Measurements from ENCODE around the gene ADGRG1. TPM values are rescaled to one million over a fixed set of nuclear protein-coding genes. Genes with fewer than 3 reads are reported as not detected.

ADGRG1 gene
- total RNA-seq, 1 donor from 2014 or later, result 116 TPM

DNA sequence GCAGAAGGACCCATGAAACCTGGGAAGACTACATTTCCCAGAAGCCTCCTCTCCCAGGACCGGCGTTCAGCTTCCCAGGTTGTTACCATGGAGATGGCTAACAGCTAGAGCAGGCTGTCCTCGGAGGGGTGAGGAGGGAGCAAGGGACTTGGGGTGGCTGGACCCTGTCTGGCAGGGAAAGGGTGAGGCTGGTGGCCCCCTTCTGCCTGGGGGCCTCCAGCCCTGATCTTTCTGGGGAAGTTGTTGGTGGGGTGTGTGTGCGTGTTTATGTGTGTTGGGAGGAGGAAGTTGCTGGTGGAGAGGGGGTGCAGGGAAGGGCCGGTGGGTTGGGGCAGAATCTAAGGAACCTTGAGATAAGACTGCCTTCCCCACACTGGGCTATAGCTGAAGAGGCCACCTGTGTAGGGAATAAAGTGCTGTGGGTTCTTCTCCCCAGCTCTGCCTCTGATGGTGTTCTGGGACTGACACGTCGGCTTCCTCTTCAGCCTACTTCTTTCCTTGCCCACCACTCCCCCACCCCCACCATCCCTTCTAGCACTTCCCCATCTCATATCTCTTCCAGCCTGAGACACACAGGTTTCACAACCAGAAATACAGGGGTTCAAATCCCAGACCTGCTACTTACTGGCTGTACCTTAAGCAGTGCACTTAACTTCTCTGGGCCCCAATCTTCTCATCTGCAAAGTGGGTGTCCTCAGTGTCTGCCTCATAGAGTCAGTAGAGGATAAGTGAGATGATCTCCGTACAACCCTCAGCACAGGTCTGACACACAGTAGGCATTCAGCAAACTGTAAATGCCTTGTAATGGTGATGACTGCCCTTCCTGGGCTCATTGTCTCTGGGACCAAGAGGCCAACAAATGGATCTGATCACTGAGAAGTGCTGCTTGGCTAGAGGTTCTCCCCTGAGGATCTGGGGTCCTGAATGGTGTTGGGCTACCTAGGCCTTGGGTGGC, 66.6 kb downstream of the ADGRG1 start, which contains the start of gene DRC7:
DRC7 (plus strand) TSS at position 82 of the 955 bp plus-strand sequence. CDS start 3,144 bp downstream, outside the sequence.
- Mint-ChIP-seq H3K36me3 (ENCODE audit: unreplicated experiment) (no peaks in the 10 kb centered on the region), H3K27ac (ENCODE audit: unreplicated experiment) (no peak within 1 kb of the TSS), H3K27me3 (ENCODE audit: unreplicated experiment) (peaks cover 2% of the 10 kb centered on the region), H3K4me3 (ENCODE audit: unreplicated experiment) (peak within 1 kb of the TSS; percentile 64), H3K4me1 (ENCODE audit: low read depth, unreplicated experiment) (peaks cover 2% of the 10 kb centered on the region), H3K9me3 (ENCODE audit: unreplicated experiment) (no peaks in the 10 kb centered on the region)
- DNase-seq, result peak; percentile 61
- TF ChIP-seq, protein P1, sequence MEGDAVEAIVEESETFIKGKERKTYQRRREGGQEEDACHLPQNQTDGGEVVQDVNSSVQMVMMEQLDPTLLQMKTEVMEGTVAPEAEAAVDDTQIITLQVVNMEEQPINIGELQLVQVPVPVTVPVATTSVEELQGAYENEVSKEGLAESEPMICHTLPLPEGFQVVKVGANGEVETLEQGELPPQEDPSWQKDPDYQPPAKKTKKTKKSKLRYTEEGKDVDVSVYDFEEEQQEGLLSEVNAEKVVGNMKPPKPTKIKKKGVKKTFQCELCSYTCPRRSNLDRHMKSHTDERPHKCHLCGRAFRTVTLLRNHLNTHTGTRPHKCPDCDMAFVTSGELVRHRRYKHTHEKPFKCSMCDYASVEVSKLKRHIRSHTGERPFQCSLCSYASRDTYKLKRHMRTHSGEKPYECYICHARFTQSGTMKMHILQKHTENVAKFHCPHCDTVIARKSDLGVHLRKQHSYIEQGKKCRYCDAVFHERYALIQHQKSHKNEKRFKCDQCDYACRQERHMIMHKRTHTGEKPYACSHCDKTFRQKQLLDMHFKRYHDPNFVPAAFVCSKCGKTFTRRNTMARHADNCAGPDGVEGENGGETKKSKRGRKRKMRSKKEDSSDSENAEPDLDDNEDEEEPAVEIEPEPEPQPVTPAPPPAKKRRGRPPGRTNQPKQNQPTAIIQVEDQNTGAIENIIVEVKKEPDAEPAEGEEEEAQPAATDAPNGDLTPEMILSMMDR (IDR thresholded peaks at IDR 0.05; ENCODE audit: partially characterized antibody, unreplicated experiment), result no peak

DNA sequence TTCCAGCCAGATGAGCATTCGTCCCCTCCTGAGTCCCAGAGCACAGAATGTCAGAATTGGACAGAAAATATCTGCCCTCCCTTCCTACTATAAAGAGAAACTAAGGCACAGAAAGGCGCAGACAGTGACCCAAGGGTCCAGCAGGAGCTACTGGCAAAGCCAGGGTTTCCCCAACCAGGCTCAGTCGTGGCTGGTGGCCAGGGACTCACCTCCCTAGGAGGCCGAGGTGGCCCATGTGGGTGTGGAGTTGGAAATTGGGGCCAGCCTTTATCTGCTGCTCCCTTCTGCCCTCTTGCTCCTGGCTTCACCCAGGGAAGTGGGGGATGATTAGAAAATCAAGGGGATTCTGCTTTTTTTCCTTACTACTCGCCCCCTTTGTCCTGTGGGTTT, 67.2 kb downstream of the ADGRG1 start:
- Mint-ChIP-seq H3K27me3 (ENCODE audit: unreplicated experiment) (peaks cover 2% of the 10 kb centered on the region), H3K4me3 (ENCODE audit: unreplicated experiment) (no peak overlapping the region), H3K27ac (ENCODE audit: unreplicated experiment) (no peak overlapping the region), H3K9me3 (ENCODE audit: unreplicated experiment) (no peaks in the 10 kb centered on the region), H3K36me3 (ENCODE audit: unreplicated experiment) (no peaks in the 10 kb centered on the region), H3K4me1 (ENCODE audit: low read depth, unreplicated experiment) (peaks cover 2% of the 10 kb centered on the region)
- TF ChIP-seq, protein P1 (IDR thresholded peaks at IDR 0.05; ENCODE audit: partially characterized antibody, unreplicated experiment), result no peak
- DNase-seq, result no peak

DNA sequence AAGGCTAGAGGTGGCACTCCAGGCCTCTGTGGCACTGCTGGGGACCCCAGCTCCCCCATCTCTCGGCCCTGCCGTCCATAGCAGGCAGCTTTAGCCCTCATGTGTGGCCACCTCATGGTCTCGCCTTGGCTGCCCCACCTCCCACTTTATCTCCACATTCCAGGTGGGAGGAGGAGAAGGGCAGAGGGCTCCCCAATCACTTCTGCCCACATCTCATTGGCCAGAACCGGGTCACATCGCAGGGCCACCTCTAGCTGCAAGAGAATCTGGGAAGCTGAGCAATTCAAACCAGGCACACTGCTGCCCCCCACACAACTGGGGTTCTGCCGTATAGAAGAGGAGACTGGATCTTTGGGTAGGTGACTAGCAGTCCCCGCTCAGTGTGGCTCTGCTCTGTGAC, 67.8 kb downstream of the ADGRG1 start:
- TF ChIP-seq, protein P1 (IDR thresholded peaks at IDR 0.05; ENCODE audit: partially characterized antibody, unreplicated experiment), result no peak
- DNase-seq, result no peak
- no peak overlapping the region for H3K4me3 Mint-ChIP-seq (ENCODE audit: unreplicated experiment)
- no peaks in the 10 kb centered on the region for H3K36me3 Mint-ChIP-seq (ENCODE audit: unreplicated experiment)
- H3K9me3 Mint-ChIP-seq (ENCODE audit: unreplicated experiment), result no peaks in the 10 kb centered on the region
- H3K27ac Mint-ChIP-seq (ENCODE audit: unreplicated experiment), result no peak overlapping the region
- H3K4me1 Mint-ChIP-seq (ENCODE audit: low read depth, unreplicated experiment), result peaks cover 2% of the 10 kb centered on the region
- H3K27me3 Mint-ChIP-seq (ENCODE audit: unreplicated experiment), result peaks cover 2% of the 10 kb centered on the region

DNA sequence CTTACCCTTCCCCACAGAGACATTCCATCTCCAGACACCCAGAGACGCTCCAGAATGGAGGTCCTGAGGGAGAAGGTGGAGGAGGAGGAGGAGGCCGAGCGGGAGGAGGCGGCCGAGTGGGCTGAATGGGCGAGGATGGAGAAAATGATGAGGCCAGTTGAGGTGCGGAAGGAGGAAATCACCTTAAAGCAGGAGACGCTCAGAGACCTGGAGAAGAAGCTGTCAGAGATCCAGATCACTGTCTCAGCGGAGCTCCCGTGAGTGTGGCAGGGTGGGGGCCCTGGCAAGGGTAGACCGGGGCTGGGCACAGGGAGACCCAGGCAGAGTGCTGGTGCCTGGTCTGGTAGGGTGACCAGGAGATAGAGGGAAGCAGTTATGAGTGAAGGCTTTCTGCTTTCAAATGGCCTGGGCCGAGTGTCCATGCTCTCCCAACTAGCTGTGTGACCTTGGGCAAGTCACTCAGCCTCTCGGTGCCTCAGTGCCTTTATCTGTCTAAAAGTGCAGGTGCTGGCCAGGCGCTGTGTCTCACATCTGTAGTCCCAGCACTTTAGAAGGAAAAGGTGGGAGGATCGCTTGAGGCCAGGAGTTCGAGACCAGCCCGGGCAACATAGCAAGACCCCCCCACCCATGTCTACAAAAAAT, 69.6 kb downstream of the ADGRG1 start:
- Mint-ChIP-seq H3K4me1 (ENCODE audit: low read depth, unreplicated experiment) (peaks cover 2% of the 10 kb centered on the region), H3K27ac (ENCODE audit: unreplicated experiment) (no peak overlapping the region), H3K9me3 (ENCODE audit: unreplicated experiment) (no peaks in the 10 kb centered on the region), H3K4me3 (ENCODE audit: unreplicated experiment) (no peak overlapping the region), H3K27me3 (ENCODE audit: unreplicated experiment) (peaks cover 2% of the 10 kb centered on the region), H3K36me3 (ENCODE audit: unreplicated experiment) (no peaks in the 10 kb centered on the region)
- no peak for DNase-seq
- TF ChIP-seq, protein P1 (IDR thresholded peaks at IDR 0.05; ENCODE audit: partially characterized antibody, unreplicated experiment), result no peak

Measured in glutamatergic neuron (in vitro differentiated cells).